GM10847 (cell line): ENCODE data around the gene CASP6.

ENCODE experiments used
- POLR2A ChIP-seq: IDR thresholded peaks from 2 replicates; pipeline ENCODE4 v1.6.1; 2011; ENCODE audit not compliant: insufficient read length; ENCODE audit errors: extremely low read depth

Gene CASP6

GRCh38 chr4:109702950-109703663 is at the start of gene CASP6:
Gene CASP6 (minus strand): TSS chr4:109703445. CDS start chr4:109703395, 50 bp downstream.
- TF ChIP-seq POLR2A: peak; percentile 44

GRCh38 chr4:109752525-109752924 is 49.3 kb upstream of the CASP6 start:
- no peak for TF ChIP-seq POLR2A

GRCh38 chr4:109751852-109752251 is 48.6 kb upstream of the CASP6 start:
- TF ChIP-seq POLR2A: no peak

GRCh38 chr4:109750652-109751244 is 47.5 kb upstream of the CASP6 start:
- no peak for TF ChIP-seq POLR2A

GRCh38 chr4:109749388-109750082 is 46.3 kb upstream of the CASP6 start:
- TF ChIP-seq POLR2A: no peak

GRCh38 chr4:109748114-109748513 is 44.9 kb upstream of the CASP6 start:
- TF ChIP-seq POLR2A: no peak

- TF ChIP-seq POLR2A: no peak
Measured at GRCh38 chr4:109746728-109747127, 43.5 kb upstream of the CASP6 start.

GRCh38 chr4:109745830-109746229 is 42.6 kb upstream of the CASP6 start:
- TF ChIP-seq POLR2A: no peak

GRCh38 chr4:109739547-109739946 is 36.3 kb upstream of the CASP6 start:
- TF ChIP-seq POLR2A: no peak

GRCh38 chr4:109738104-109738872 is 35.0 kb upstream of the CASP6 start:
- no peak for TF ChIP-seq POLR2A

- no peak for TF ChIP-seq POLR2A
Measured at GRCh38 chr4:109735566-109736365, 32.5 kb upstream of the CASP6 start.

- TF ChIP-seq POLR2A: no peak
Measured at GRCh38 chr4:109733728-109734127, 30.5 kb upstream of the CASP6 start.

GRCh38 chr4:109730619-109731545 is 27.6 kb upstream of the CASP6 start:
- no peak for TF ChIP-seq POLR2A
